SK-N-SH (cell line): Measurements from ENCODE around the gene KCNIP4. TPM values are rescaled to one million over a fixed set of nuclear protein-coding genes. Genes with fewer than 3 reads are reported as not detected.

Experiments
- CTCF ChIA-PET: fragments of 300-600, 350-600 bp; formaldehyde crosslinking; extraction: SDS; loops from one replicate; lab custom pipeline; 2021; lab: Yijun Ruan, JAX
- POLR2A ChIA-PET: fragments of 350-600 bp; sonication (Branson Sonifier 250); formaldehyde crosslinking; extraction: SDS; loops from one replicate; lab custom pipeline; 2020; ENCODE audit warnings: antibody characterized with exemption, inconsistent platforms; lab: Yijun Ruan, JAX
- DNase-seq: peaks from one replicate; pipeline ENCODE4 v3.0.0; 2012
- H2AFZ ChIP-seq: fragments of 200-600 bp; sonication (generic); 2 replicates; pipeline ENCODE4 v1.8.1; 2016; ENCODE audit warnings: antibody characterized with exemption, mild to moderate bottlenecking, low read depth
- H3F3A ChIP-seq: fragments of 200-600 bp; sonication (generic); replicated peaks from 2 replicates; pipeline ENCODE3; 2016; ENCODE audit warnings: antibody characterized with exemption, mild to moderate bottlenecking; ENCODE audit not compliant: insufficient read depth
- H3K27ac ChIP-seq, 2 experiments: fragments of 200-500 bp in 1 of 2; fragments of 200-600 bp in 1 of 2; sonication (Bioruptor generic) in 1 of 2; sonication (generic), shearing (Covaris generic) in 1 of 2; 2 replicates each; pipeline versions ENCODE4 v1.5.1 to v1.6.1; 2014 to 2016; ENCODE audit warnings: low read depth in 2 of 2, inconsistent platforms in 1 of 2, low read length in 1 of 2, mild to moderate bottlenecking in 1 of 2, mixed read lengths in 1 of 2
- H3K27me3 ChIP-seq: fragments of 200-600 bp; sonication (generic), shearing (Covaris generic); 2 replicates; pipeline ENCODE4 v1.6.1; 2016; ENCODE audit warnings: mixed run types; ENCODE audit not compliant: insufficient read depth
- H3K36me3 ChIP-seq, 2 experiments: fragments of 200-500 bp in 1 of 2; fragments of 200-600 bp in 1 of 2; sonication (Bioruptor generic) in 1 of 2; sonication (generic) in 1 of 2; replicated peaks in 1 of 2; 2 replicates each; pipeline versions ENCODE3 to v1.5.1; 2014 to 2016; ENCODE audit warnings: low read length in 1 of 2, mild to moderate bottlenecking in 1 of 2; ENCODE audit not compliant: insufficient read depth in 2 of 2, control insufficient read depth in 1 of 2
- H3K4me1 ChIP-seq, 2 experiments: fragments of 200-500 bp in 1 of 2; fragments of 200-600 bp in 1 of 2; sonication (Bioruptor generic) in 1 of 2; sonication (generic), shearing (Covaris generic) in 1 of 2; 2 replicates each; pipeline versions ENCODE4 v1.5.1 to v1.6.1; 2014 to 2016; ENCODE audit warnings: low read depth in 1 of 2, low read length in 1 of 2, mixed run types in 1 of 2; ENCODE audit not compliant: insufficient read depth in 2 of 2, control insufficient read depth in 1 of 2
- H3K4me2 ChIP-seq: fragments of 200-600 bp; sonication (generic), shearing (Covaris generic); 2 replicates; pipeline ENCODE4 v1.6.1; 2017; ENCODE audit warnings: mixed run types
- H3K4me3 ChIP-seq, 2 experiments: fragments of 200-500 bp in 1 of 2; fragments of 200-600 bp in 1 of 2; sonication (Bioruptor generic) in 1 of 2; sonication (generic), shearing (Covaris generic) in 1 of 2; 2 replicates each; pipeline versions ENCODE4 v1.5.1 to v1.8.1; 2014 to 2016; ENCODE audit warnings: low read depth in 2 of 2, inconsistent platforms in 1 of 2, low read length in 1 of 2, mild to moderate bottlenecking in 1 of 2, mixed read lengths in 1 of 2, moderate library complexity in 1 of 2
- H3K79me2 ChIP-seq: fragments of 200-600 bp; sonication (generic); 2 replicates; pipeline ENCODE4 v1.8.1; 2017; ENCODE audit warnings: mild to moderate bottlenecking; ENCODE audit not compliant: insufficient read depth
- H3K9ac ChIP-seq: fragments of 200-600 bp; sonication (generic); 2 replicates; pipeline ENCODE4 v1.6.1; 2017; ENCODE audit warnings: mixed run types
- H3K9me2 ChIP-seq: fragments of 200-600 bp; sonication (generic); 2 replicates; pipeline ENCODE4 v1.6.1; 2017; ENCODE audit warnings: mixed run types
- H3K9me3 ChIP-seq: fragments of 200-600 bp; sonication (generic); 2 replicates; pipeline ENCODE4 v1.6.1; 2017; ENCODE audit warnings: mixed run types, mild to moderate bottlenecking, moderate library complexity
- H4K20me1 ChIP-seq: fragments of 200-600 bp; sonication (generic); 2 replicates; pipeline ENCODE4 v1.6.1; 2017; ENCODE audit warnings: mild to moderate bottlenecking, mixed run types; ENCODE audit not compliant: insufficient read depth
- CHD2 ChIP-seq: fragments of 150-350 bp; IDR thresholded peaks from 2 replicates; pipeline ENCODE4 v1.6.1; 2018; ENCODE audit warnings: low read length; ENCODE audit not compliant: partially characterized antibody
- CTCF ChIP-seq: fragments of 200-600 bp; sonication (generic); IDR thresholded peaks from 2 replicates; pipeline ENCODE4 v1.6.1; 2017; ENCODE audit warnings: antibody characterized with exemption, mild to moderate bottlenecking, moderate library complexity
- EZH2phosphoT487 ChIP-seq: fragments of 200-600 bp; sonication (generic); IDR thresholded peaks from 2 replicates; pipeline ENCODE4 v1.6.1; 2017; ENCODE audit warnings: low read depth, mixed run types, mild to moderate bottlenecking, antibody characterized with exemption, moderate library complexity, borderline replicate concordance
- FOSL2 ChIP-seq: IDR thresholded peaks from 2 replicates; pipeline ENCODE4 v1.4.0; 2012; ENCODE audit warnings: low read depth, mild to moderate bottlenecking, moderate library complexity, borderline replicate concordance
- FOXJ3 ChIP-seq: sonication (generic); formaldehyde crosslinking; IDR thresholded peaks from 2 replicates; pipeline ENCODE4 v1.5.1; 2020; ENCODE audit warnings: mild to moderate bottlenecking, missing genetic modification reagents
- FOXM1 ChIP-seq: IDR thresholded peaks from 2 replicates; pipeline ENCODE4 v1.4.0; 2012; ENCODE audit warnings: low read depth, mild to moderate bottlenecking
- IRF3 ChIP-seq: fragments of 150-350 bp; IDR thresholded peaks from 2 replicates; pipeline ENCODE4 v1.6.1; 2016; ENCODE audit warnings: mild to moderate bottlenecking, low read depth, low read length
- JUND ChIP-seq: IDR thresholded peaks from 2 replicates; pipeline ENCODE4 v1.4.0; 2012
- MAX ChIP-seq: IDR thresholded peaks from 2 replicates; pipeline ENCODE4 v1.4.0; 2012; ENCODE audit warnings: low read depth
- NFIC ChIP-seq: IDR thresholded peaks from 2 replicates; pipeline ENCODE4 v1.4.0; 2012; ENCODE audit warnings: borderline replicate concordance
- PBX3 ChIP-seq: IDR thresholded peaks from 2 replicates; pipeline ENCODE4; 2012
- POLR2AphosphoS5 ChIP-seq: IDR thresholded peaks from 2 replicates; pipeline ENCODE4 v1.6.1; 2012; ENCODE audit warnings: low read depth, low read length
- REST ChIP-seq: IDR thresholded peaks from 2 replicates; pipeline ENCODE4 v1.6.1; 2012; ENCODE audit warnings: mild to moderate bottlenecking, low read depth, low read length, moderate library complexity
- RFX5 ChIP-seq: IDR thresholded peaks from 2 replicates; pipeline ENCODE4 v1.6.1; 2012; ENCODE audit warnings: mild to moderate bottlenecking, improper control_type of control experiment, low read length
- SIN3A ChIP-seq: IDR thresholded peaks from 2 replicates; pipeline ENCODE4 v1.6.1; 2012; ENCODE audit warnings: low read depth, mild to moderate bottlenecking, low read length, moderate library complexity, borderline replicate concordance
- TCF12 ChIP-seq: IDR thresholded peaks from 2 replicates; pipeline ENCODE4 v1.4.0; 2012
- TEAD4 ChIP-seq: IDR thresholded peaks from 2 replicates; pipeline ENCODE4 v1.4.0; 2012; ENCODE audit warnings: mild to moderate bottlenecking, borderline replicate concordance; ENCODE audit not compliant: insufficient read depth
- YY1 ChIP-seq: IDR thresholded peaks from 2 replicates; pipeline ENCODE4 v1.4.0; 2012; ENCODE audit warnings: low read depth, mild to moderate bottlenecking
- ZBTB33 ChIP-seq: IDR thresholded peaks from 2 replicates; pipeline ENCODE4 v1.4.0; 2012; ENCODE audit warnings: low read depth, borderline replicate concordance
- WGBS: methylation state at CpG from one replicate; pipeline ENCODE4 v1.1.6; 2017; ENCODE audit warnings: low lambda C conversion rate; 5-methylcytosine and 5-hydroxymethylcytosine counted together
- polyA plus RNA-seq, 3 experiments: library from polyadenylated mRNA; depleted of rRNA; stranded (reverse); fragments of >200 nt; gene quantifications; 2 replicates each; pipeline ENCODE4 v1.2.3, GENCODE V29; 2012

Gene KCNIP4
- polyA plus RNA-seq, 1 of the 3 experiments (the other 2 are of a cell fraction) = 0.18 TPM

GRCh38 chr4:21884615-21885014 lies 64.0 kb downstream of the KCNIP4 start:
- no peaks in the 10 kb centered on the region for H3K27me3 ChIP-seq
- DNase-seq = no peak
- no peak overlapping the region for H3K4me2 ChIP-seq
- no peaks in the 10 kb centered on the region for H3K79me2 ChIP-seq
- H3K4me3 ChIP-seq = no peak overlapping the region
- TF ChIP-seq ZBTB33 = no peak
- TF ChIP-seq SIN3A = no peak
- no peak for TF ChIP-seq CTCF
- TF ChIP-seq JUND = no peak
- no peak for TF ChIP-seq PBX3
- no peak for TF ChIP-seq TEAD4
- TF ChIP-seq EZH2phosphoT487 = no peak
- TF ChIP-seq FOXM1 = no peak
- TF ChIP-seq TCF12 = no peak
- TF ChIP-seq FOXJ3 (CRISPR knock-in tag) = no peak
- no peak for TF ChIP-seq YY1
- no peak for TF ChIP-seq RFX5
- TF ChIP-seq NFIC = no peak
- TF ChIP-seq REST = no peak
- TF ChIP-seq FOSL2 = no peak
- TF ChIP-seq POLR2AphosphoS5 = no peak
- TF ChIP-seq IRF3 = no peak
- TF ChIP-seq MAX = no peak
- TF ChIP-seq CHD2 = no peak
- H3K9ac ChIP-seq = no peak overlapping the region
- peaks cover 28% of the 10 kb centered on the region for H3F3A ChIP-seq
- POLR2A ChIA-PET = no interaction called here
- no peaks in the 10 kb centered on the region for H3K36me3 ChIP-seq
- H3K4me1 ChIP-seq = no peaks in the 10 kb centered on the region; a peak in 1 of 4 replicates
- no peak overlapping the region for H2AFZ ChIP-seq
- H3K9me2 ChIP-seq = no peaks in the 10 kb centered on the region
- WGBS = 33% methylated on average over 2 of the region's 2 CpGs
- peak overlapping the region in 1 of 2 experiments; percentile 85; a peak in 2 of 4 replicates for H3K27ac ChIP-seq
- H3K9me3 ChIP-seq = no peaks in the 10 kb centered on the region
- no peaks in the 10 kb centered on the region for H4K20me1 ChIP-seq
- CTCF ChIA-PET = no interaction called here
